Raji (cell line): ENCODE measurements around the gene SDK2.

Experiments
- POLR2A ChIP-seq: IDR thresholded peaks from 2 replicates; pipeline ENCODE4 v1.6.1; 2011; ENCODE audit warnings: low read depth, low read length, control low read depth; ENCODE audit not compliant: insufficient read depth

SDK2 gene

GRCh38 chr17:73463821-73464220, 180.4 kb downstream of the SDK2 start:
- no peak for TF ChIP-seq POLR2A

GRCh38 chr17:73462823-73463222, 181.4 kb downstream of the SDK2 start:
- TF ChIP-seq POLR2A = no peak

- TF ChIP-seq POLR2A = no peak
Observed at GRCh38 chr17:73459980-73460379, 184.3 kb downstream of the SDK2 start.

GRCh38 chr17:73455767-73456166, 188.5 kb downstream of the SDK2 start:
- TF ChIP-seq POLR2A = no peak

GRCh38 chr17:73455050-73455687, 189.1 kb downstream of the SDK2 start:
- no peak for TF ChIP-seq POLR2A

GRCh38 chr17:73453090-73453489, 191.2 kb downstream of the SDK2 start:
- TF ChIP-seq POLR2A = no peak

GRCh38 chr17:73452009-73452408, 192.2 kb downstream of the SDK2 start:
- TF ChIP-seq POLR2A = no peak

GRCh38 chr17:73447319-73447718, 196.9 kb downstream of the SDK2 start:
- no peak for TF ChIP-seq POLR2A

- no peak for TF ChIP-seq POLR2A
Observed at GRCh38 chr17:73446617-73447016, 197.6 kb downstream of the SDK2 start.

- no peak for TF ChIP-seq POLR2A
Observed at GRCh38 chr17:73445466-73445865, 198.8 kb downstream of the SDK2 start.

- TF ChIP-seq POLR2A = no peak
Observed at GRCh38 chr17:73444021-73444420, 200.2 kb downstream of the SDK2 start.

- TF ChIP-seq POLR2A = no peak
Observed at GRCh38 chr17:73439597-73439996, 204.6 kb downstream of the SDK2 start.

- TF ChIP-seq POLR2A = no peak
Observed at GRCh38 chr17:73437826-73438225, 206.4 kb downstream of the SDK2 start.

GRCh38 chr17:73436954-73437353, 207.3 kb downstream of the SDK2 start:
- no peak for TF ChIP-seq POLR2A

GRCh38 chr17:73435412-73435811, 208.8 kb downstream of the SDK2 start:
- TF ChIP-seq POLR2A = no peak

GRCh38 chr17:73434154-73434553, 210.1 kb downstream of the SDK2 start:
- TF ChIP-seq POLR2A = no peak

- no peak for TF ChIP-seq POLR2A
Observed at GRCh38 chr17:73433501-73433900, 210.7 kb downstream of the SDK2 start.
